HG02885 (cell line): ENCODE results near the gene GTF2IRD1.
"Not testable (repeated sequence)": the region's sequence is repeated elsewhere in the genome, so short reads cannot be mapped to it uniquely, and the experiment has no call there.

Experiments used
- ATAC-seq: cut with Tn5 transposase; IDR thresholded peaks from one replicate; pipeline ENCODE4 v1.9.1; 2021; ENCODE audit warnings: mild to moderate bottlenecking; ENCODE audit not compliant: unreplicated experiment, poor library complexity

Gene GTF2IRD1

GRCh38 chr7:74488518-74489030, 34.9 kb downstream of the GTF2IRD1 start:
- ATAC-seq = not testable (repeated sequence)

- ATAC-seq = no peak
Observed at GRCh38 chr7:74489997-74490945, 36.6 kb downstream of the GTF2IRD1 start.

DNA sequence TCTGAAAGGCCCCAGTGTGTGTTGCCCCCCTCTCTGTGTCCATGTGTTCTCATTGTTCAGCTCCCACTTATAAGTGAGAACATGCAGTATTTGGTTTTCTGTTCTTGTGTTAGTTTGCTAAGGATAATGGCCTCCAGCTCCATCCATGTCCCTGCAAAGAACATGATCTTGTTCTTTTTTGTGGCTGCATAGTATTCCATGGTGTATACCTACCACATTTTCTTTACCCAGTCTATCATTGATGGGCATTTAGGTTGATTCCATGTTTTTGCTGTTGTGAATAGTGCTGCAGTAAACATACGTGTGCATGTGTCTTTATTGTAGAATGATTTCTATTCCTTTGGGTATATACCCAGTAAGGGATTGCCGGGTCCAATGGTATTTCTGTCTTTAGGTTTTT, 37.8 kb downstream of the GTF2IRD1 start:
- ATAC-seq = not testable (repeated sequence)

DNA sequence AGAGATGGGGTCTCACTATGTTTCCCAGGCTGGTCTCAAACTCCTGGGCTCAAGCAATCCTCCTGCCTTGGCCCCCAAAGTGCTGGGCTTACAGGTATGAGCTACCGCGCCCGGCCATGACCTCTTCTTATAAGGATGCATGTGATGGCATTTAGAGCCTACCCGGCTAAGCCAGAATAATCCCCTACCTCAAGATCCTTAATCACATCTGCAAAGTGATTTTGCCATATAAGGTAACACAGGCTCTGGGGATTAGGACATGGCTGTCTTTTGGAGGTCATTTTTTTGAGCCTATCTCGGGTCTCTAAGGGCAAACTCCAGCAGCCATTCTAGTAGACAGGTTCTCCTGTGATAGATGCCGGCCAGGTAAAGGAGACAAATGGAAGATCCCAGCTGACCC, 39.6 kb downstream of the GTF2IRD1 start:
- no peak for ATAC-seq

DNA sequence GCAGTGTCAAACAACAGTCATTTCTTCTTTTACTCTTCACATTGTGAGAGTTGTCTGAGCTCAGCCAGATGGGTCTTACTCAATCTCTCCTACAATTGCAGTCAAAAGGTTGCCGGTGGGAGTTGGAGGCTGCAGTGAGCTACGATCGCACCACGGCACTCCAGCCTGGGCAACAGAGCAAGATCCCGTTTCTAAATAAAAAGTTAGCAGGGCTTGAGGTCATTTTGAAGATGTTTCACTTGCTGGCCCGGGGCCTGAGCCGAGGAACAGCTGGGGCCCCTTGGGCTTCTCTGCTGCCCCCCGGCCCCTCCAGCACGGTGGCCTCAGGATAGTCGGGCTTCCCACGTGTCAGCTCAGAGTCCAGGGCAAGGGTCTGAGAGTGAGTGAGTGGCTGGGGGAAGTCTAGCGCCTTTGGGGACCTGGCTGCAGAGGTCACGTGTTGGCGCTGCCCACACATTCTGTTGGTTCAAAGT, 40.4 kb downstream of the GTF2IRD1 start:
- no peak for ATAC-seq

- no peak for ATAC-seq
Observed at GRCh38 chr7:74495112-74496086, 41.7 kb downstream of the GTF2IRD1 start.

DNA sequence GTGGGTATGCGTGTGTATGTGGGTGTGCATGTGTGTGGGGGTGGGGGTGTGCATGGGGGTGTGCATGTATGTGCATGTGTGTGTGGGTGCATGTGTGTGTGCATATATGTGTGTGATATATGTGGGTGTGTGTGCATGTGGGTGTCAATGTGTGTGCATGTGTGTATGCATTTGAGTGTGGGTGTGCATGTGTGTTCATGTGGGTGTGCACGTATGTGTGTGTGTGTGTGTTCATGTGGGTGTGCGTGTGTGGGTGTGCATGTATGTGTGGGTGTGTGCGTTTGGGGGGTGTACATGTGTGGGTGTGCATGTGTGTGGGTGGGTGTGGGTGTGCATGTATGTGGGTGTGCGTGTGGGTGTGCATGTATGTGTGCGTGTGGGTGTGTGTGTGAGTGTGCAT, 42.6 kb downstream of the GTF2IRD1 start:
- no peak for ATAC-seq

DNA sequence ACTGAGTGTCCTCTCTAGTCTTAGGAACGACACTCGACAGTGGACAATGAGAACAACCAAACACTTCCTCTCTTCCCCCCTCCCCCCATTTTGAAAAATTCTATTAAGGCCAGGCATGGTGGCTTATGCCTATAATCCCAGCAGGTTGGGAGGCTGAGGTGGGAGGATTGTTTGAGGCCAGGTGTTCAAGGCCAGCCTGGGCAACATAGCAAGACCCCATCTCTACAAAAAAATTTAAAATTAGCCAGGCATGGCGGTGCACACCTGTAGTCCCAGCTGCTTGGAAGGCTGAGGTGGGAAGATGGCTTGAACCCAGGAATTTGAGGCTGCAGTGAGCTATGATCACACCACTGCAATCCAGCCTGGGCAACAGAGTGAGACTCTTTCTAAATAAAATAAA, 43.1 kb downstream of the GTF2IRD1 start:
- ATAC-seq = not testable (repeated sequence)

GRCh38 chr7:74498354-74498753, 44.6 kb downstream of the GTF2IRD1 start:
- ATAC-seq = no peak

GRCh38 chr7:74498996-74499834, 45.5 kb downstream of the GTF2IRD1 start:
- ATAC-seq = no peak

GRCh38 chr7:74499835-74500388, 46.2 kb downstream of the GTF2IRD1 start:
- no peak for ATAC-seq

DNA sequence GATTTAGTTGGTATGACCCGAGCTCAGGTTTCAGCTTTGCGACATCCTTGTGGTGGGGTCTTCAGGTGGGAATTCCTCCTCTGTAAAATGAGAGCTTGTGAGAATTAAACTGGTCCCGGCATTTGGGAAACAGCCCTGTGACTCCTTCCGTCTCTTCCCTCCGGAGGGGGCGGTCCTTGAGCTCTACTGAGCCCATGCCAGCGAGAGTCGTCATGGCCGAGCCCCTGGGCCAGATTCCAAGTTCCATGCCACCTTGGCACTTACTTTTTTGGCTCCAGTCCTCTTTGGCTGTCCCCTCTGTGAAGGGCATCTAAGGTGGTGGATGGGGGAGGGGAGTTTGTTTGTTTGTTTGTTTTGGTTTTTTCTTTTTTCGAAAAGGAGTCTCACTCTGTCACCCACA, 47.6 kb downstream of the GTF2IRD1 start:
- no peak for ATAC-seq

DNA sequence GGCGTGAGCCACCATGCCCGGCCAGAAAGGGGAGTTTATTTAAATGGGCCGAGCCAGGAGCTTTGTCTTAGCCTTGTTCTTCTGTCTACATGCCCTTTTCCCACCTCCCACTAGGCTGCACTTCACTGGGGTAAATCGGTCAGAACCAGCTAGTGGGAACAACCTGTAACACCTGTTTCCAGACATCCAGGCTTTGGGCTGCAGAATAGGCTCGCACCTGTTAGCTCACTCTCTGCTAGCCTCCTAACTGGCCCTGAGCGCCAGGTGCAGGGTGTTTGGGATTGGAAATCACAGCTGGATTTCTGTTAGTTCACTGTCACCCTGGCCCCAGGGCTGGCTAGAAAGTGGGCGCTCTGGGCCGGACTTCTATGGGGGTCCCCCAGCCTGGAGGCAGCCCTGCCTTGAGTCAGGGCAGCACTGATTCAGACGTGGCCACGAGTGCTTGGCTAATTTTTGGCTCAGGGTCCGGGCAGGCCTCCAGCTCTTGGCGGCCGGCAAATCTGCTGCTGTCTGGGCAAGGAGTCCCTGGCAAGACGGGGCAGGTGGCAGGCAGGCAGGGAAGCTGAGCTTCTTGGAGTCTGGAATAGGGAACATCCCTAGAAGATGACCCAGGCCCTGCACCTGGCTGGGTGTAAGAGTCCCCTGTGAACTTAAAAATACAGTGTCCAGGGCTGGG, 48.6 kb downstream of the GTF2IRD1 start:
- no peak for ATAC-seq

GRCh38 chr7:74503061-74503460, 49.4 kb downstream of the GTF2IRD1 start:
- no peak for ATAC-seq

- ATAC-seq = no peak
Observed at GRCh38 chr7:74503943-74504342, 50.2 kb downstream of the GTF2IRD1 start.

- ATAC-seq = no peak
Observed at GRCh38 chr7:74505471-74506324, 52.0 kb downstream of the GTF2IRD1 start.

DNA sequence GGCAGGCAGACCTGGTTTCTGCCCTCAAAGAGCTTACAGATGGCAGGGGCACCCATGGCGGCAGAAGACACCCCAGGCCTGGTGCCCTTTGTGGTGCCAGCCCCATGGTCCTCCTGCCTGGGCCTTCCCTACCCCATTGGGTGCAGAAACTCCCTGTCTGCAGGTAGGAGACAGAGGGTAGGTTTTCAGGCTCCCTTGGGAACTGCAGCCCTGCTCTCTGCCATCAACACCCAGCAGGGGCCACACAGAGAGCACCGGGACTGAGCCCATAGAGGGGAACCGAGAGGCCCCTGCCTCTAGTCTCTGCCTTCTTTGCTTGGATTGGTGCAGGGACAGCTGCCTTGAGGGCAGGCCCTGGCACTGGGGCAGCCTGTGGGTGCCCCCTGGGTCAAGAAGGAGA, 52.6 kb downstream of the GTF2IRD1 start:
- ATAC-seq = no peak
